GM21528 (cell line): ENCODE data around the gene TNKS1BP1.
"Not testable (repeated sequence)": the region's sequence is repeated elsewhere in the genome, so short reads cannot be mapped to it uniquely, and the experiment has no call there.

Experiments used
- ATAC-seq: cut with Tn5 transposase; IDR thresholded peaks from one replicate; pipeline ENCODE4 v1.9.1; 2021; ENCODE audit warnings: mild to moderate bottlenecking, moderate library complexity; ENCODE audit not compliant: unreplicated experiment, low FRiP score

The TNKS1BP1 gene

DNA sequence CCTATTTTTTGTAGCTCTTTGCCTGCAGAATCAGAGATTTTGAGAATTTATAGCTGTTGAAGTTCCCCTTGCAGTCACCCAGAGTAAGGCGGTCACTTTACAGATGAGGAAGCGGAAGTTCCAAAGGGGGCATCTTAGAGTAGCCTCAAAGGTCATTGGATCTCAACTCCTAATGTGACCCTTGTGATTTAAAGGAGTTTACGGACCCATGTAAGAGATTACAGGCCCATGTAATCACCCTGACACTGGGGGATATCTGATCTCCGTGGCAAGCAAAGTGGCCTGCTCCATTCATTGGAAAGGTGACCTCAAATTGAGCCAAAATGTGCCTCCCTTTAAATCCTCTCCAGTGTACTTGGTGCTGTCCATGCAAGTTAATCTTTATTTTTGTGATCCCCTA is 29.1 kb upstream of the TNKS1BP1 start:
- no peak for ATAC-seq

- no peak for ATAC-seq
These were observed 28.7 kb upstream of the TNKS1BP1 start for GRCh38 chr11:57353446-57353845.

GRCh38 chr11:57353036-57353435 is 28.3 kb upstream of the TNKS1BP1 start:
- ATAC-seq, result no peak

GRCh38 chr11:57349491-57350274 is 24.9 kb upstream of the TNKS1BP1 start:
- ATAC-seq, result no peak

DNA sequence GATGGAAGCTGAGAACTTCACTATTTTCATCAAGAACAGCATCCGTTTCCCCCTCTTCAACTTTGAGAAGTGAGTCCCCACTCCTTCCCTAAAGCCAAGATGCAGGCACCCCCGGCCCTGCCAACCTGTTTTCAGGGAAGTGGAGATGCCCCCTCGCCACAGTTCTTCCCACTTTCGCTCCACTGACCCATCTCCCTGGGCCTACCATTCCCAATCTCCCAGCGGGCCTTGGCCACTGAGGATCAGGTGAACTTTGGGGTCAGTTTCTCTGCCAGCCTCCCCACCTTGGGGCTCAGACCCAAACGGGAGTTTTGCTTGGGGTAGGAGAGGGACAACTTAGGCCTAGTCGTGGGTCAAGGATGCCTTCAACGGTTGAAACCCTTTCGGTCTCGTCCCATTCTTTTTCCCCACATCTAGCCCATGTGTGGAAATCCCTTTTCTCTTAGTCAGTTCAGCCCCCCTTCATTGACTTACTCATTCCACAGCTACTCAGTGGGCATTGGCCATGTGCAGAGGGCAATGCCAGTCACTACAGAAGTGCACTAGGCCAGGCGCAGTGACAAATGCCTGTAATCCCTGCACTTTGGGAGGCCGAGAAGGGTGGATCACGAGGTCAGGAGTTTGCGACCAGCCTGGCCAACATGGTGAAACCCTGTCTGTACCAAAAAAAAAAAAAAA is 24.0 kb upstream of the TNKS1BP1 start:
- no peak for ATAC-seq

GRCh38 chr11:57348052-57348451 is 23.3 kb upstream of the TNKS1BP1 start:
- ATAC-seq, result no peak

GRCh38 chr11:57347336-57347735 is 22.6 kb upstream of the TNKS1BP1 start:
- ATAC-seq, result no peak

- no peak for ATAC-seq
These were observed 20.9 kb upstream of the TNKS1BP1 start for GRCh38 chr11:57345555-57346211.

DNA sequence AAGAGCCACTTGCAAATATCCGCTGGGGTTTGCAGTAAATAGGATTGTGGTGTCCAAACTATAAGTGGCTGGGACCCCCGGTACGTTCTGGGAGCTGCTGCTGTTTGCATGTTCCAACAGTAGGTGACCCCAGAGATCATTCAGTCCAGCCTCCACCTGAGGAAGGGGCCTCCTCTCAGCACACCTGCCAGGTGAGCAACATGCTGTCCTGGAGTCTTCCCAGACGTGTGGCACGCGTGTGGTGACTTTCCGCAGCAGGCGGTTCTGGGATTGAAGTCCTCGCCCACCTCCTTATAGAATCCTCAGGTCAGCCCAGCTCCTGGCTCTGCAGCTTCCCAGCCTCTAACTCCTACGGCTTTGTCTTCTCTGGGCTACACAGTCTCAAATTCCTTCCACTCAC is 20.1 kb upstream of the TNKS1BP1 start:
- no peak for ATAC-seq

GRCh38 chr11:57343825-57344224 is 19.1 kb upstream of the TNKS1BP1 start:
- no peak for ATAC-seq

- ATAC-seq, result no peak
These were observed 17.9 kb upstream of the TNKS1BP1 start for GRCh38 chr11:57342702-57343101.

GRCh38 chr11:57341250-57341808 is 16.6 kb upstream of the TNKS1BP1 start:
- ATAC-seq, result no peak

- ATAC-seq, result no peak
These were observed 15.4 kb upstream of the TNKS1BP1 start for GRCh38 chr11:57340039-57340615.

DNA sequence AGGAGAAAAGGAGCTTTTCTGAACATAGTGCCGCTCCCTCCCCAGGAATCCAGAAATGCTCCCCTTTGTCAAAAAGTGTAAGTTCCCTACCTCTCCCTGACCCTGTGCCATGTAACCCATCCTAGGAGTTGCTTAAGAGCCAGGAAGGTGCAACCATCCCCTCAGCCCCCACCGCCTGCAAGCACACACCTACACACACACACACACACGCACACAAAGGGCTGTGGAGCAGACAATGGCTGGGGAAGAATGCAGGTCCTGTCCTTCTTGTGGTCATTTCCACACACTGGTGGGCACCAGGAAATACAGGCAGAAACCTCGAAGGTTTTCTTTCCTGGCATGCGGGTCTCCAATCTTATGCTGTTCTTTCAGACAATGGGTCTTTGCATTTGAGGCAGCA is 14.6 kb upstream of the TNKS1BP1 start:
- ATAC-seq, result no peak

GRCh38 chr11:57338142-57338541 is 13.4 kb upstream of the TNKS1BP1 start, which contains the start of gene P2RX3:
Gene P2RX3, plus strand, starts transcription at chr11:57338352. Its CDS starts 199 bp downstream, at chr11:57338551.
- no peak for ATAC-seq

- ATAC-seq, result not testable (repeated sequence)
These were observed 12.1 kb upstream of the TNKS1BP1 start for GRCh38 chr11:57336856-57337255.

- ATAC-seq, result peak; percentile 11
These were observed 11.4 kb upstream of the TNKS1BP1 start for GRCh38 chr11:57336111-57336666.

DNA sequence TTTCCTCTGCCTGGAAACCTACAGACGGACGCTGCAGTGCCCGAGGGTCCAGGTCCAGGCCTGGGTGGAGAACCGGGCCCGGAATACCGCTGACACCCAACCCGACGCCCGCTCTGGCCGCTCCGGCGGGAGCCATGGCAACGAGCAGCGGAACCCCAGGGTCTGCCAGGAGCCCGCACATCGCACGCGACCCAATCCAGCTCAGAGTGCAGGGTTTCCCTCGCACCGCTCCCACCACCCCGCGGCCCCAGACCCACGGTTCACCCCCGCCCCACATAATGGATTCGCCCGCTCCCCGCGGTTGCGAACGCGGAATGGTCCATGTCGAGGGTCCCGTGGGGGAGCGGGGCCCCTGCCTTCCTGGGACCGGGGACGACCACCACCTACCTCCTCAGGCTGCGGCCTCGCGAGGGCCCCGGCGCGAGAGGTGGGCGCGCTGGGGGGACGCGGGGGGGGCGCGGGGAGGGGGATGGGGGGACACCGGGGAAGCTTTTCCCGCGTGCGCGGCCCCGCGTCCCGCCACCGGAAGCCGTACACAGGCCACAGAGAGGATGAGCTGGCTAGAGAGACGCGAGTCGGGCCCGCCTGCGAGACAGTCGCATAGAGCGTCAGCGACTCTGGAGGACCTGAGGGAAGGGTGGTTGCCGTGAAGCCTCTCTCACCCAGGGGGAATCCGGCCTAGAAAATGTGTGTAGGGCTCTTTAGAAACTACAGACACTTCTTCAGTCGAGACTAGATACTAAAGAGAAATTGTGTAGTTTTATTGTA is 10.8 kb upstream of the TNKS1BP1 start, which contains the start of gene SSRP1:
Gene SSRP1 (minus strand): TSS at position 550 of the 768 bp plus-strand sequence. CDS start 771 bp downstream, outside the sequence.
- ATAC-seq, result peak; percentile 99

DNA sequence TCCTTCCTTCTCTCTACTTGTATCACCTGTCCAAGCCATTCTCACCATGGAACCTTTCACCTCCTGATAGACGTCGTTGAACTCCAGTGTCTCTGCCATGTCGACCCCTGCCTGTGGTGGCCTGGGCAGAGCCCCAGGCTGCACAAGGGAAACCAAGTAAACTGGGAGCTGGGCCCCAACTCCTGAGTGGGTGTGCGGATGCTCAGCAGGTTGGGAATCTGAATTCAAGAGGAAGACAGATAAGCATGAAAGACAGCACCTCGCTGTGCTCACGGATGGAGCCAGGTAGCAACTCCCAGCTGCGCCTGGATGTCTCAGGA is 10.2 kb upstream of the TNKS1BP1 start:
- peak; percentile 14 for ATAC-seq
